GM12873 (cell line): ENCODE results near the gene MBD4.

Source experiments
- TF ChIP-seq, protein P1 (sequence below): IDR thresholded peaks from 2 replicates; pipeline ENCODE4 v1.5.1; 2012; ENCODE audit warnings: low read depth, mild to moderate bottlenecking, moderate library complexity, low read length, control low read depth; ENCODE audit not compliant: insufficient read depth; ENCODE audit errors: missing control alignments

The MBD4 gene

DNA sequence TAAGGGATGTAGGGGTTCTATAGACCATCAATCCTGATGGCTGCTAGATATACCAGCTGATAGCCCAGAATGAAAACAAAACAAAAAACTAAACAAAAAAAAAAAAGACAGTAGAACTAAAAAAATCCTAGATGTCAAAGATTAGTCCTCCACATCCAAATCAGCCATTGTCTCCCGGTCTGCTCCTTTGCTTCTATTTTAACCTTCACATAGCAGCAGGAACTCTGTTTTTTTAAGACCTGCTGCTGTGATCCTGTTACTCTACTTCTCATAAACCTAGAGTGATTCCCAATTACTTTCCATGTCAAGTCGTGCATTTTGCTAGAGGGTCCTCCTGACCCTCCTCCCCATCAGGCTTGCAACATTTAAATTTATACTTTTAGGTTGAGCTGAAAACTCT lies 2.7 kb upstream of the MBD4 start:
- TF ChIP-seq, protein P1, sequence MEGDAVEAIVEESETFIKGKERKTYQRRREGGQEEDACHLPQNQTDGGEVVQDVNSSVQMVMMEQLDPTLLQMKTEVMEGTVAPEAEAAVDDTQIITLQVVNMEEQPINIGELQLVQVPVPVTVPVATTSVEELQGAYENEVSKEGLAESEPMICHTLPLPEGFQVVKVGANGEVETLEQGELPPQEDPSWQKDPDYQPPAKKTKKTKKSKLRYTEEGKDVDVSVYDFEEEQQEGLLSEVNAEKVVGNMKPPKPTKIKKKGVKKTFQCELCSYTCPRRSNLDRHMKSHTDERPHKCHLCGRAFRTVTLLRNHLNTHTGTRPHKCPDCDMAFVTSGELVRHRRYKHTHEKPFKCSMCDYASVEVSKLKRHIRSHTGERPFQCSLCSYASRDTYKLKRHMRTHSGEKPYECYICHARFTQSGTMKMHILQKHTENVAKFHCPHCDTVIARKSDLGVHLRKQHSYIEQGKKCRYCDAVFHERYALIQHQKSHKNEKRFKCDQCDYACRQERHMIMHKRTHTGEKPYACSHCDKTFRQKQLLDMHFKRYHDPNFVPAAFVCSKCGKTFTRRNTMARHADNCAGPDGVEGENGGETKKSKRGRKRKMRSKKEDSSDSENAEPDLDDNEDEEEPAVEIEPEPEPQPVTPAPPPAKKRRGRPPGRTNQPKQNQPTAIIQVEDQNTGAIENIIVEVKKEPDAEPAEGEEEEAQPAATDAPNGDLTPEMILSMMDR = no peak

DNA sequence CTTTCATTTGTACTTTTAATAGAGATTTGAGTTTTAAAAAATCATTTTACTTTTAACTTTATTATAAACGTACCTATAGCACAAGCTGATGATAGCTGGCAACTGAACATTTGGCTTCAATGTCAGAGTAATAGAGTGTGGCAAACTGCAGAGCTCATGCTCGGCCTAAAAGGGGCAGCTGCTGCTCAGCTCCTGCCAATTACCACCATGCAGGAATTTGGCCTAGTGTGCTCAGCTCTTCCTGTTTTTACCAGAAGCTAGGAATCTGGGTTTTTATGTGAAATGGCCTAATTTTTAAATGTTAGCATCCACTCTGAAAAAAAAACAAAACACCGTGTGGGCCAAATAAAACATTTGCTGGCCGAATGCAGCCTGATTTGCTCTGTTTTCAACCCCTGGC lies 2.0 kb upstream of the MBD4 start:
- TF ChIP-seq, protein P1 = no peak

DNA sequence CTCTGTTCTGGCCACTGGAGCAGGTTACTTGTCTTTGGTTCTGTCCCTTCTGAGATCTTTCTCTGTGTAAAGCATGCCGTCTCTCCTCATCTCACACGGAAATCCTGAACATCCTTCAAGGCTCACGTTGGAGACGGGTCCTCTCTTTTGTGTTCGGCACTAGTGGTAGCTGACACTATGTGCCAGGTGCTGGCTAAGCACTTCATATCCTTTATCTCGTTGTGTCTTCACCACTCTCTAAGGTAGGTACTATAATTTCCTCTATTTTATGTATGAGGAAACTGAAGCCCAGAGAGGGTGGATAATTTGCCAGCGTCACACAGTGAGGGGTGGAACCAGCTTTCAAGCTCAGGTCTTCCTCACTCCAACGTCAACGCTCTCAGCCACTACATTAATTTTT lies 1.5 kb upstream of the MBD4 start:
- TF ChIP-seq, protein P1 = no peak

DNA sequence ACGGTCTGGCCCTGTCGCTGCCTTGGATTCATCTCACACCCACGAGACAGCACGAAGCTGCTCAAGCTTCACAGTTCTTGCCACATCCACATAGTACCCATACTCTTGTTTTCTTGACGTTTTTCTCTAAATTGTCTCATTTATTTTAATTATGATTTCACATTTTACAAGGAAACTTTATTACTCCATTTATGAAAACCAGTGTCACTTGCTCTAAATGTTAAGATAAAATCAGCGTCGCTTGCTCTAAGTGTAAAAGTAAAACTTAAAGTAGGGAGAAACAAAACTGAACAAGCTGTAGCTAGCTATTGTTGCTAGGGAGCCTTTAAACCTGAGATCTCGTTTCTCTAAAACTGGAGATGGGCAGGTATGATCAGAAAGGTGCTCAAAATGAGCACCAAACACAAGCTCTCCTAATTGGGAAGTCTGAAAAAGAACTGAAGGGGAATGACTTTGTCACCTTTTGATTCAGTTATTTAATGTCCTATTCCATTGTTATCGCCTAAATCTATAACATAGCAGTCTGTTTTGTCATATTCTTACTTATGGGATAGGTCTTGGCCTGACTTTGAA lies 956 bp upstream of the MBD4 start:
- TF ChIP-seq, protein P1 = no peak

DNA sequence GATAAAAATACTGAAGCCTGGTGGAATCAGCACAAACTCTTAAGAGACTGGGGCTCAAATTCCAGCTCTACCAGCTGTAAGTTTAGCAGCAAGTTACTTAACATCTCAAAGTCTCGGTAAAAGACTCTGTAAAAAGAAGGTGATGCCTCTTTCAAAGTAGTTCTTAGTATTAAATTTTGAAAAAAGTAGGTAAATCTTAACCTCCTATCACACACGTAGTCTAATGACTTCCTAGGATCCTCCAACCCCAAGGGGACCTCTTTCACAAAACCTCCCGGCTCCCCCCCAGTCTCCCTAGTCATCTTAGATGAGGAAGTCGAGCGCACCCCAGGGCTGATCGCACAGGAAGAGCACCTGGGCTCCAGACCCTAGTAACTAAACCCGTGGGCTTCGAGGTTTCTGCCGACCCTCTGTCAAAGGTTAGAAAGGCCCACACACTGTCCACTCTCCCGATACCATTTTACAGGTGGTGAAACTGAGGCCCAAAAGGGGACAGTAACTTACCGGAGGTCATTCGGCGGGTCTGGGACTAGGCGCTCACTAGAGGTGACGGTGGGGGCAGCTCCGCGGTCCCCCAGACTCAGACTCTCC lies 427 bp downstream of the MBD4 start:
- TF ChIP-seq, protein P1 = no peak

DNA sequence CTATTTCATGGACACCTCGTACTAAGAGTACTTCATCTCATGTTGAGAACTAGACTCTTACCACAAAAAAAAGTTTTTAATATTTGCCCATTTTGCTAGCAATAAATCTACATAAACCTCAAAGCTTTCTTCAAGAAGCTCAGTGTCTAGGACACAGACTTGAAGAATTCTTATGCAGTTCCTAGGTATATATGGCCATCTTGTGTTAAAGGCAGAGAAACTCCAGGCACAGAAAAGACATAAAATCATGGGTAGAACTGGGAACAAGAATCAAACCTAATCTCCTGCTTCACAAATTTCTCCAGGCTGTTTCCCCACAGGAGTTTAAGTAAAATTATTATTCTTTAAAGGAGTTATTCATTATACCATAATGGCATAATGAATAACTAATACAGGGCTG lies 4.4 kb downstream of the MBD4 start:
- TF ChIP-seq, protein P1 = no peak

DNA sequence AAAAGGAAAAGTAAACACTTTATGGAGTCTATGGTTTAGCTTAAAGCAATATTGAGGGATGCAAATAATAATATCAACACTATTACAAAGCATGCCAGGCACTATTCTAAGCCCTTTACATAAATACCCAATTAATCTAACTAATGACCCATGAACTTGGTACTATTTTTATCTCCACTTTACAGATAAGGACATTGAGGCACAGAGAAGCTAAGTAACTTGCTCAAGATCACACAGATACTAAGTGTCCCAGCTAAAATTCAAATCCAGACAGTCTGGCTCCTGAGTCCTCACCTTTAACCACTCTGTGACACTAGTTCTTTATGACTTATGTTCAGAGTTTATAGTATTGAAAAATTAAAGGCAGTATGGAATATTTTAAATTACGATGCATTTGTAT lies 5.6 kb downstream of the MBD4 start:
- TF ChIP-seq, protein P1 = no peak
